Mammary epithelial cell (primary cell): ENCODE measurements around the gene CNDP2.

Experiments
- CTCF ChIP-seq, 2 donors: IDR thresholded peaks in 1 of 2; conservative IDR thresholded peaks in 1 of 2; 2 replicates each; pipeline ENCODE4 v1.5.1; 2011 to 2012; ENCODE audit warnings: inconsistent platforms in 2 of 2, low read length in 2 of 2, mild to moderate bottlenecking in 2 of 2, control low read depth in 1 of 2, low read depth in 1 of 2; ENCODE audit not compliant: insufficient read depth in 1 of 2; ENCODE audit errors: extremely low read depth in 1 of 2
- EZH2 ChIP-seq: IDR thresholded peaks from 2 replicates; pipeline ENCODE4 v1.6.1; 2012; ENCODE audit warnings: low read length, inconsistent platforms, borderline replicate concordance

- no peak for TF ChIP-seq CTCF (conservative IDR thresholded peaks at IDR 0.05 in 1 of 2, IDR thresholded peaks at IDR 0.05 in 1 of 2; ENCODE audit: extremely low read depth in 1 of 2, insufficient read depth in 1 of 2, low read depth in 1 of 2, low read length in 2 of 2)
- no peak for TF ChIP-seq EZH2
Measured at GRCh38 chr18:74519320-74520095, 23.3 kb downstream of the CNDP2 start.
